Thoracic aorta (tissue), 2 donors: ENCODE data around the gene SLC16A5. TPM values are rescaled to one million over a fixed set of nuclear protein-coding genes. Genes with fewer than 3 reads are reported as not detected.

Experiments
- ATAC-seq: fragments of 150-250 bp; one replicate; pipeline ENCODE4 v1.8.0; 2017; ENCODE audit warnings: low read depth; ENCODE audit not compliant: insufficient number of reproducible peaks, low FRiP score
- DNase-seq: peaks from one replicate; pipeline ENCODE4 v3.0.0-alpha.2; 2020; ENCODE audit warnings: low spot score
- H3K27ac ChIP-seq, 2 donors: fragments of 200-600 bp; sonication (generic); 1 replicate in 1 of 2; 2 replicates in 1 of 2; pipeline ENCODE4 v1.5.1; 2016; ENCODE audit warnings: mild to moderate bottlenecking in 2 of 2, moderate library complexity in 2 of 2
- H3K27me3 ChIP-seq: fragments of 200-600 bp; sonication (generic); replicated peaks from 2 replicates; pipeline ENCODE4 v1.6.0; 2016; ENCODE audit warnings: mild to moderate bottlenecking; ENCODE audit not compliant: insufficient read depth
- H3K36me3 ChIP-seq: fragments of 200-600 bp; sonication (generic); one replicate; pipeline ENCODE4 v1.5.1; 2016
- H3K4me1 ChIP-seq, 2 donors: fragments of 200-600 bp; sonication (generic); 1 replicate in 1 of 2; 2 replicates in 1 of 2; pipeline versions ENCODE4 v1.5.1 to v1.6.0; 2016; ENCODE audit warnings: low read depth in 2 of 2, mild to moderate bottlenecking in 1 of 2; ENCODE audit not compliant: control insufficient read depth in 1 of 2
- H3K4me3 ChIP-seq: fragments of 200-600 bp; sonication (generic); 2 replicates; pipeline ENCODE4 v1.5.1; 2016; ENCODE audit warnings: mild to moderate bottlenecking
- H3K9me3 ChIP-seq: fragments of 200-600 bp; sonication (generic); 2 replicates; pipeline ENCODE4 v1.5.1; 2016
- CTCF ChIP-seq: fragments of 200-600 bp; sonication (generic); IDR thresholded peaks from one replicate; pipeline ENCODE4 v1.5.1; 2019; ENCODE audit warnings: antibody characterized with exemption
- total RNA-seq, 2 donors: library from RNA; depleted of rRNA; stranded (reverse); fragments of >200 nt; gene quantifications; one replicate each; pipeline versions ENCODE4 v1.1.0 to v1.2.3, GENCODE V29; 2016

Gene SLC16A5
- total RNA-seq, 2 donors from 2014 or later, result 9.2 to 10.0 TPM

DNA sequence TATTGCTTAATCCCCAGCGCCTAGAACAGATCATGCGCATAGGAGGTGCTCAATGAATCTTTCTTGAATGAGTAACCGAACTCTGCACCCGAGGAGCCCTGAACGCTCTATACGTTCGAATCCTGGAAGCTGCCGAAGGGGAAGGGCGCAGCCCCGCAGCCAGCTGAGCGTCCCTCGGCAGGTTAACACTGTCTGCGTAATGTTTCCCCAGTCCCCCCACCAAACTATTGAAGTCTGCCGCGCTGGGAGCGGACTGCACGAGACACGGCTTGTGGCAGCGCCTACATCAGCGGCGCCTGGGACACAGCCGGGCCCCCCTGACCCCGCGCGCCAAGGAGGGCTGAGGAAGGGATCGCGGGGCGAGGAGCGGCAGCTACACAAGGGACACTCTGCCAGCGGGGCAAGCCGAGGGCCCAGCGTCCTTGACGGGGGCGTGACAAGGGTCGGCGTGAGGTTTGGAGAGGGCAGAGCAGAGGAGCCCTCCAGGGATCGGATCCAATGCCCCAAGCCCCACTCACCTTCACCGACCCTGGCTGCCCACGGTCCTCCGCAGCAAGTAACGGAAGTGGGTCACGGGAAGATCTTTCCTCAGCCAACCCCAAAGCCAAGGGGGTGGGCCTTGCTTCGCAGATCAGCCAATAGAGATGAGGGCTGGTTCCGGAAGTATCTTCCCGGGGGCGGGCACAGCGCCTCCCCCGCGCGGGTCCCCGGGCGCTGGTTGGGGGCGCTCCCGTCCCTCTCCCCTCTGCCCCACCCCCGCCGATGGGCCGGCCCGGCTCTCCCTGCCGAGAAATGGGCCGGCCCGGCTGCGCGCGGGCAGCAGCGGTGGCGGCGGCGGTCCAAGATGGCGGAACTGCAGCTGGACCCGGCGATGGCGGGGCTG is 41.1 kb upstream of the SLC16A5 start, which contains the start of the genes ATP5PD and KCTD2:
ATP5PD (minus strand) TSS at position 563 of the 883 bp plus-strand sequence. CDS start 4,319 bp downstream, outside the sequence.
KCTD2 (plus strand) TSS at position 819 of the 883 bp plus-strand sequence; CDS start at position 845, 26 bp downstream.
- no peaks in the 10 kb centered on the region for H3K27me3 ChIP-seq
- no peaks in the 10 kb centered on the region for H3K9me3 ChIP-seq
- ATAC-seq, result peak; percentile 97
- peak; percentile 83 for DNase-seq
- peak within 1 kb of the TSS; percentile 92 to 93 for H3K27ac ChIP-seq
- peaks cover 15 to 27% of the 10 kb centered on the region in 2 donors for H3K4me1 ChIP-seq
- TF ChIP-seq CTCF, result no peak
- H3K4me3 ChIP-seq, result peak within 1 kb of the TSS; percentile 89
- H3K36me3 ChIP-seq, result peaks cover 14% of the 10 kb centered on the region

DNA sequence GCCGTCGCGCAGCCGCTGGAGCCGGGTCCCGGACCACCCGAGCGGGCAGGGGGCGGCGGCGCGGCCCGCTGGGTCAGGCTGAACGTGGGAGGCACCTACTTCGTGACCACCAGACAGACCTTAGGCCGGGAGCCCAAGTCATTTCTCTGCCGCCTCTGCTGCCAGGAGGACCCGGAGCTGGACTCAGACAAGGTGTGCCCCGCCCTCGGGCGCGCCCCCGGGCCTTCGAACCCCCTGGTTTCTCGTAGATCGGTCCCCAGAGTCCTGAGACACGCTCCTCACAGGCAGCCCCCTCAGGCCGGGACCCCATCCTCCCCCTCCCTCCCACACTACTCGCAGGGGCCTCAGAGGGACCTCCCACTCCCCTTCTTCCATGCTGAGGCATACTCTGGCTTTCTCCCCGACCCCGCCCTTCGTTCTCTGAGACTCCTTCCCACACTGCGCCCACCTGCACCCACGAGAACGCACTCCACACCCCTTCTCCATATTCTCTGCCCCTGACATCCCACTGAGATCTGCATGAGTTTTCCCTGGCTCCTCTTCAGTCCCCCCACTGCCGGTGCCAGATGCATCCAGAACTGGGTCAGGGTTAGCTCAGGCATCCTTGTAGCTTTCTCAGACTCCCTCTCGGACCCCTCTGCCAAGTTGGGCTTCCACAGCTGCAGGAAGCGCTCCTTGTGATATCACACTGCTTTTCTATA is 40.2 kb upstream of the SLC16A5 start:
- Histone ChIP-seq H3K27ac (peak overlapping the region; percentile 43 to 61), H3K9me3 (no peaks in the 10 kb centered on the region), H3K27me3 (no peaks in the 10 kb centered on the region), H3K4me1 (peaks cover 15 to 27% of the 10 kb centered on the region in 2 donors), H3K4me3 (peak overlapping the region; percentile 89), H3K36me3 (peaks cover 8% of the 10 kb centered on the region)
- DNase-seq (no peak), ATAC-seq (no peak)
- no peak for TF ChIP-seq CTCF

DNA sequence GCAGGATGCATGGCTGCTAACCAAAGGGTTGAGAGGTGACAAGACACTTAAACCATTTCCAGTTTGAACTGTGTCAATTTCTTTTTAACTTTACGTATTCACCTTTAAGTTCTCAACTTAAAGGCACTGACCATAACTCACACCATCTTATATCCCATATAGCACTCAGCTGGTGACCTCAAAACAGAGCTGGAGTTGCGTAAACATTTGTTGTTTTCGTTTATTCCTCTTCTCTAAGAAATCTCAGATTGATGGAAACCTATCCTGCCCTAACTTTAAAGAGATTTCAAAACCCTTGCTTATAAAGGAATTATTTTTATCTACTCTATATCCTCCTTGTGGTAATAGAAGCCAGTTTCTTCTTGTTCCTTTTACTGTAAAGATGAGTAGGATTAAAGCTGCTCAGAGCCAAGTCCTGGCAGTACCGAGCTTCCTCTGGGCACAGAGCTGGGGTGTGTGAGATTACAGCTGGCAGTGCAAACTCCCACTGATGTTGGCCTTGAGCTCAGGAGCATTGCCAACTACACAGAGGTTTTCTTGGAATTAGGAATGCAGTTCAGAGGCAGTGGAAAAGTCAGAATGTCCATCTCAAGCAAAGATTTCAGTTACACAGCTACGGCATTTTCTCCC is 39.4 kb upstream of the SLC16A5 start:
- peaks cover 14% of the 10 kb centered on the region for H3K36me3 ChIP-seq
- DNase-seq, result peak; percentile 15
- H3K27me3 ChIP-seq, result no peaks in the 10 kb centered on the region
- H3K4me1 ChIP-seq, result peaks cover 15 to 27% of the 10 kb centered on the region in 2 donors
- no peak for ATAC-seq
- no peaks in the 10 kb centered on the region for H3K9me3 ChIP-seq
- peak overlapping the region; percentile 89 for H3K4me3 ChIP-seq
- peak overlapping the region in 1 of 2 donors; percentile 43 for H3K27ac ChIP-seq
- no peak for TF ChIP-seq CTCF

DNA sequence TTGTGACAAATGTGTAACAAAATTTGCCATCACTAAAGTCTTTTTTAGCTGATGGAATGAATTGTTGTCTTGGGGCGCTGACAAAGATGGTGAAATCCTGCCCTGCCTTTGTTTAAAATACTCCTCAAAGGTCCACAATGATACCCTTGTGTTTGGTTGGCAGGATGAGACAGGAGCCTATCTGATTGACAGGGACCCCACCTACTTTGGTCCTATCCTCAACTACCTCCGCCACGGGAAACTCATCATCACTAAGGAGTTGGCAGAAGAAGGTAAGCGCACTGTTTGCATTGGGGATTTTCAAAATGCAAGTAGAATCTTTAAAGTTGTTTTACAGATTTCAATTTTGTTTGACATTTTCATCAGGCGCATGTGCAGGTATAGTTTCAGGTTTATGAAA is 38.7 kb upstream of the SLC16A5 start:
- ATAC-seq (no peak), DNase-seq (no peak)
- peaks cover 21% of the 10 kb centered on the region for H3K36me3 ChIP-seq
- peaks cover 15 to 27% of the 10 kb centered on the region in 2 donors for H3K4me1 ChIP-seq
- H3K4me3 ChIP-seq, result no peak overlapping the region
- no peaks in the 10 kb centered on the region for H3K27me3 ChIP-seq
- no peaks in the 10 kb centered on the region for H3K9me3 ChIP-seq
- peak overlapping the region in 1 of 2 donors; percentile 43 for H3K27ac ChIP-seq
- no peak for TF ChIP-seq CTCF
